Measurements from ENCODE around the gene ZNF554. TPM values are rescaled to one million over a fixed set of nuclear protein-coding genes. Genes with fewer than 3 reads are reported as not detected.

ZNF554 gene
- total RNA-seq = 1.8 and 3.2 TPM in 2 replicates

DNA sequence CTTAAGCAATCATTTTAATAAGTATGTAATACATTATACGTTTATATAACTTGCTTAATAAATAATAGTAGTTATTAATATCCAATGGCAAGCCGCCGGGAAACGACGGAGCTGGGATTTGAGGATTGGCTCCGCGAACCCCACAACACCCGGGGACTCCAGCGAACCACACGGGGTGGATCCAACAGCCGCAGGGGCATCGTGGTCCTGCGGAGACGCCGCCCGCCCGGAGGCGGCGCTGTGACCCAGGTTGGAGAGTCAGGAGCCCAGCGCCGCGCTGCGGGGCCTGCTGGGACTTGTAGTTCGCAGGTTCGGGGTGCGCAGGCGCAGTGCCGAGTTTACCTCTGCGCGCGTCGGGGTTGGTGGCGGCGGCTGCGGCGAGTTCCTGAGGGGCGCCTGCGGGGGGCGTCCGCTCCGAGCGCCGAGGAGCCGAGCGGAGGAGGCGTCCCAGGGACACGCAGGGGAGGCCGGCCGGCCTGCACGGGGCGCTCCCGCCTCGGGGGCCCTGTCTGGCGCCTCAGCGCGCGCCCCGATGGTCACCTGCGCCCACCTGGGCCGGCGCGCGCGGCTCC lies at the start of gene ZNF554:
Gene ZNF554 (plus strand): TSS at position 329 of the 572 bp plus-strand sequence. CDS start 204 bp downstream, at position 533.

DNA sequence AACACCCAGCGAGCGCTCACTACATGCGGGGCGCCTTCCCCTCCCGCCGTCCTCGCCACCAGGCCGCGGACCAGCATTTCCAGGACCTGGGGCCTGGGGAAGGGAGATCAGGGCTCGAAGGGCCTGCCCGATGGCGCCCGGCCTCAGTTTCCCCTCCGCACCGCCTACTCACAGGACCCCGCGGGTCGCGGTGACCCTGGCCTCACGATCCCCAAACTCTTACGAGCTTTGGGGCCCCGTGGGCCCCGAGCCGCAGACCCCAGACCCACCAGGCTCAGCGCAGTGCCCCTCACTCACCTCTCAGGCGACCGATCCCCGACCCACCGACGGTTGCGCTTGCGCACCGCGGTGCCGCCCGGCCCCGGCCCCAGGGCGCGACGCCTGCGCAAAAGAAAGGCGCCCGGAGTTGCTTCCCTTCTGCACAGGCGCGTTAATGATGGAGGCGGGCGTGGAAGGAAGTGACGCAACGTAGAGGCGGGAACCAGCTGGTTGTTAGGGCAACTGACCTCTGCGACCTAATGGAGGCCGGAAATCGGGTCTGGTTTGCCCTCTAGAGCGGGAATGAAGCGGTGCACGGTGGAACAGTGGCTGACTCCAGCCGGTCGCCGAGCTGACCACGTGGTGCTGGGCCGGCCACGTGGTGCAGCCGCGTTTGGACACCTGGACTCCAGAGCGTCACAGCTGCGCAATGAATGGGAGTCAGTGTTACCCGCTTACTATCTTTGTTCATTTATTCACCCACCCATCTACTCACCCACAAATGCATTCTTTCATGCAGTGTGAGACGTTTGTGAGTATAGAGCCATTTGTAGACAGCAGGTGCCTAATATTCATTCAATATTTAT lies 36.5 kb upstream of the ZNF554 start, which contains the start of gene SGTA:
Gene SGTA (minus strand): TSS at position 338 of the 845 bp plus-strand sequence. CDS start 14,205 bp downstream, outside the sequence.

DNA sequence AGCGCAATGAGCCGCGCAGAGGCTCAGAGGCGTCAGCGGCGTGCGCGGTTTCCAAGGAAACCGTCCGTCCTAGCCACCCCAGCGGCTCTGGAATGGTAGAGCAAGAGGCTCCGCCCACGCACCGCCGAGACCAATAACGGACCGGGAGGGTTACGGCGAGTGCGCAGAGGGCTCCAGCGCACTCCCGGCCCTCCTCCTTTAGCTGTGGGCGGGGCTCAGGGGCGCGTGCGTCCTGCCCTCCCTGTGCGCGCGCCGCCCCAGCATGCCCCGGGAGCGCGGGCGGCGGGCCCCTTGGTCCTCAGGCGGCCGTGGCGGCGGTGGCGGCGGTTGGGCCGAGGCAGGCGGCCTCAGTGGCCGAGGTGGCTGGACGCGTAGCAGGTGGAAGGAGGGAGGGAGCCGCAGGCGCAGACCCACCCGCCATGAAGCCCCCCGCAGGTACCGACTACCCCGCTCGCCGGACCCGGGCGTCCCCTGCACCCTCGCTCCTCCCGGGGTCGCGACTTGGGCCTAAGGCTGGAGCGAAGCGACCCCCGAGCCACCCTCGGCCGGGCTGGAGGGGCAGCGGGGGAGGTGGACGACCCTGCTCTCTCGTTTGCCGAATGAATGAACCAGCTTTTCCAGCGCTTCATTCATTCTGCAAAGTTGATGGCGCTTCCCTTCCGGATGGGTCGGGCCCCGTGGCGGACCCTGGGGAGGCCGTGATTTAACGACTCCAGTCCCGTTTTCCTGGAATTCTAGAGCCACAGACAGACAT lies 34.2 kb upstream of the ZNF554 start, which contains the start of gene THOP1:
Gene THOP1 (plus strand): TSS at position 260 of the 754 bp plus-strand sequence. CDS start 160 bp downstream, at position 420.

DNA sequence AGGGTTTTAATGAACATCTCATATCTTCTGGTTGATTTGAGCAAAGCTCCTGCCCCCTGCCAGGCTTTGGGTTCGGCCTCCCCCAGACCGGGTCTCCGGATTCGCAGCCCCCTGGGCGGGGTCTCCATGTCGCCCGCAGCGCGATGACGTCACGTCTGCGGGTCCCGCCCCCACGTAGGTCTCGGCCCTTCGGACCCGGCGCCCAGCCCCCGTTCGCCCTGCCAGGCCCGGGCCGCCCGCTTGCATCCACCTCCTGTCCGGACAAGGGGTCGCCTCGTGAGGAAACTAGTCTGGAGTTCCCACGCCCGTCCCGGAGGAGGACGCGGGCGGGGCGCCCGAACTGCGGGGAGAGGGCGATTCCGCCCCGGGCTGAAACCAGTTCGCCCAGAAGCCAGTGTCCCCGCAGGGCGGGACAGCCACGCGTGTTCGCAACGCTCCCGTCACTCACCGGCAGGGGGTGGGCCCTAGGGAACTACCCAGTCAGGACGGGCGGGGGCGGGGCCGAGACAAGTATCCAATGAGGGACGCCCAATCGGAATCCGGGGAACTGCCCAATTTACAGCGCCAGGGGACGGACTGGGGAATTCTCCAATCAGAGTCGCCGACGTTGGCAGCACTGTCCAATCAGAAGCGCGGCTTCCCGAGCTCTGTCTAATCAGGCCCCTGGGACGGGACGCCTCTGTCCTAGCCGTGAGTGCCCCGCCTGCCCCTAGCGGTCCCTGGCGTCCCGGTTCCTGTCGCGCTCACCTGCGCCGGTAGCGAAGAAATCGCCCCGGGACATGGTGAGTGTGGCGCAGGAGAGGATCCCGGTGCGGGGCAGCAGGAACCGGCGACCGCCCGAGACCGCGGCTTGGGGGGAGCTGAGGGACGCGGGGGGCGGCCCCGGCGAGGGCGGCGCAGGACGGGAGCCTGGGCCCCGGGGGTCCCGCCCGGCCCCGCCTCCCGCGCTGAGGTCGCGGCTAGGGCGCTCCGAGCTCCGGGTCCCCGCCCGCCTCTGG lies 21.4 kb downstream of the ZNF554 start, which contains the start of gene ZNF555:
Gene ZNF555 (plus strand): TSS at position 682 of the 998 bp plus-strand sequence. CDS start 98 bp downstream, at position 780.

DNA sequence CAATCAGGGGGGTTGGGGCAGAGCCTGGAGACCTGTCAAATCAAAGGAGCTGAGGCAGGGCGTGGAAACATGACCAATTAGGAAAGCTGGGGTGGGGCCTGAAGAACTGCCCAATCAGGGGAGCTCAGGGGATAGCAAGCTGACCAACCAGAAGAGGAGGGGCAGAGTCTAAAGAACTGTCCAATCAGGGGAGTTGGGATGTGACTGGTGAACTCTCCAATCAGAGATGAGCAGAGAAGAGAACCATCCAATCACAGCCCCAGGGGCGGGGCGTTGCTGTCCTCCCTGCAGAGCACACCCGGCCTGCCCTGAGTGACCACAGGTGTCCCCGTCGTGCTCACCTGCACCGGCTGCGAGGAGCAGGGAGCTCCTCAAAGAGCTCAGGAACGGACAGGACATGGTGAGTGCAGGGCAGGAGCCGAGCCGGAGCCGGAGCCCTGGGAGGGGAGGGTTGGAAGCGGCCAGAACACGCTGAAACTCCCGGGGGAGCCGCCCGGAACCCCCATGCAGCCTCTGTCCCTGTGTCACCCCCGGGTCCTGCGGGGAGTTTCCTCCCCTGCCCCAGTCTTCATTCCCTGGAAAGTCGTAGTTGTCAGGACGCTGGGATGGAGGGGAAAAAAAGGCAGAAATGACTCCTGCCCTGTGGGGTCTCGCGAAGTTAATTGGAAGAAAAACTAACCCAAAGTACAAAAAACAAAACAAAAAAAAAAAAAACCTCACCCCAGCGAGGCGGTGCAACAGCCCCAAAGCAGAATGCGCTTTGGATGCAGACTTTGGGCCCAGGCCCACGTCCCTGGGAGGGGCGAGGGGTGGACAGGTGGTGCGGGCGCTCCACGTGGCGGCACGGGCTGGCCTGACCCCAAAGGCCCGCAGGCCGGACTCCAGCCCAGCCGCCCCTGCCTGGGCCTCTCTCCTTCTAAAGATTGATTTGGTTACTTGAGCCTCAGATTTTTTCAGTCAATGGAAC lies 47.6 kb downstream of the ZNF554 start, which contains the start of gene ZNF556:
Gene ZNF556 (plus strand): TSS at position 311 of the 967 bp plus-strand sequence. CDS start 87 bp downstream, at position 398.

Other genes with a start within 250 kb of the ZNF554 start
- gene GNG7, start 117.2 kb upstream of the ZNF554 start, total RNA-seq = under 0.01 TPM in 1 of 2 replicates, not detected in the other
- 0.90 and 1.8 TPM in 2 replicates for gene DIRAS1, start 98.5 kb upstream of the ZNF554 start, total RNA-seq
- gene SLC39A3, start 79.9 kb upstream of the ZNF554 start, total RNA-seq = 37.1 and 38.1 TPM in 2 replicates
- 54.4 and 57.2 TPM in 2 replicates for gene SGTA, start 36.6 kb upstream of the ZNF554 start, total RNA-seq
- gene THOP1, start 34.4 kb upstream of the ZNF554 start, total RNA-seq = 75.1 and 82.0 TPM in 2 replicates
- gene ZNF555, start 21.6 kb downstream of the ZNF554 start, total RNA-seq = 3.6 and 4.2 TPM in 2 replicates
- gene ZNF556, start 47.5 kb downstream of the ZNF554 start, total RNA-seq = not detected in 2 replicates
- gene ZNF57, start 81.1 kb downstream of the ZNF554 start, total RNA-seq = 5.5 and 9.0 TPM in 2 replicates
- 1.3 and 3.6 TPM in 2 replicates for gene ZNF77, start 125.1 kb downstream of the ZNF554 start, total RNA-seq
- gene TLE6, start 157.7 kb downstream of the ZNF554 start, total RNA-seq = 0.36 and 2.8 TPM in 2 replicates
- 20.1 and 49.1 TPM in 2 replicates for gene TLE2, start 209.4 kb downstream of the ZNF554 start, total RNA-seq
- gene TLE5, start 242.6 kb downstream of the ZNF554 start, total RNA-seq = 355 and 367 TPM in 2 replicates